Fibroblast of lung (primary cell): ENCODE measurements around the gene AEBP2.

Source experiments
- EZH2 ChIP-seq: IDR thresholded peaks from 2 replicates; pipeline ENCODE4 v1.5.1; 2012; ENCODE audit warnings: low read length, control low read depth, mild to moderate bottlenecking; ENCODE audit errors: missing control alignments
- TF ChIP-seq, protein P1 (sequence below), 2 donors: IDR thresholded peaks in 1 of 2; conservative IDR thresholded peaks in 1 of 2; 1 replicate in 1 of 2; 2 replicates in 1 of 2; pipeline ENCODE4 v1.5.1; 2011 to 2012; ENCODE audit warnings: low read length in 2 of 2, control low read depth in 1 of 2, inconsistent platforms in 1 of 2, low read depth in 1 of 2, mild to moderate bottlenecking in 1 of 2

DNA sequence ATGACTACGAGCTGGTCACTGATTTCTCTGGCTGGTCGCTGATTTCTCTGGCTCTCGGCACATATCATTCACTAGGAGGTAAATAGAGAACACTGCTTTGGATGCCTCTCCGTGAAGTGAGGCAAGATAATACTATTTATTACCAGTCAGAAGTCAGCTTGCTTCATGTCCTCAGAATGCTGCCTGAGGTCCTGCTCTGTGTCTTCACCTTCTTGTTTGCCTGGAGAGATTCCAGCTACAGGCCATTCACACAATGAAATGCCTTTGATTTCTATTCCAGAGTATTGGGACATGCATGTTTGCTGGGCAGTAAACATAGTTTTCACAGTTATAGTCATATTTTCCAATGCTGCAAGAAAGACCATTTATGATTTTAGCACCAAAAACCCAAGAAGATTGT lies 106.7 kb downstream of the AEBP2 start:
- TF ChIP-seq, protein P1, sequence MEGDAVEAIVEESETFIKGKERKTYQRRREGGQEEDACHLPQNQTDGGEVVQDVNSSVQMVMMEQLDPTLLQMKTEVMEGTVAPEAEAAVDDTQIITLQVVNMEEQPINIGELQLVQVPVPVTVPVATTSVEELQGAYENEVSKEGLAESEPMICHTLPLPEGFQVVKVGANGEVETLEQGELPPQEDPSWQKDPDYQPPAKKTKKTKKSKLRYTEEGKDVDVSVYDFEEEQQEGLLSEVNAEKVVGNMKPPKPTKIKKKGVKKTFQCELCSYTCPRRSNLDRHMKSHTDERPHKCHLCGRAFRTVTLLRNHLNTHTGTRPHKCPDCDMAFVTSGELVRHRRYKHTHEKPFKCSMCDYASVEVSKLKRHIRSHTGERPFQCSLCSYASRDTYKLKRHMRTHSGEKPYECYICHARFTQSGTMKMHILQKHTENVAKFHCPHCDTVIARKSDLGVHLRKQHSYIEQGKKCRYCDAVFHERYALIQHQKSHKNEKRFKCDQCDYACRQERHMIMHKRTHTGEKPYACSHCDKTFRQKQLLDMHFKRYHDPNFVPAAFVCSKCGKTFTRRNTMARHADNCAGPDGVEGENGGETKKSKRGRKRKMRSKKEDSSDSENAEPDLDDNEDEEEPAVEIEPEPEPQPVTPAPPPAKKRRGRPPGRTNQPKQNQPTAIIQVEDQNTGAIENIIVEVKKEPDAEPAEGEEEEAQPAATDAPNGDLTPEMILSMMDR (conservative IDR thresholded peaks at IDR 0.05 in 1 of 2, IDR thresholded peaks at IDR 0.05 in 1 of 2; ENCODE audit: low read depth in 1 of 2, low read length in 2 of 2) = no peak
- TF ChIP-seq EZH2 = no peak
